Sigmoid colon (tissue), 7 donors: ENCODE data around the gene ERVW-1. TPM values are rescaled to one million over a fixed set of nuclear protein-coding genes. Genes with fewer than 3 reads are reported as not detected.
"Not testable (repeated sequence)": the region's sequence is repeated elsewhere in the genome, so short reads cannot be mapped to it uniquely, and the experiment has no call there.

ENCODE experiments used
- DNase-seq: peaks from one replicate; pipeline ENCODE4 v3.0.0-alpha.2; 2019
- H3K27ac ChIP-seq, 4 donors: fragments of 200-600 bp; sonication (generic); one replicate each; pipeline ENCODE4 v1.5.1; 2016 to 2019; ENCODE audit warnings: mild to moderate bottlenecking in 1 of 4
- H3K27me3 ChIP-seq, 3 donors: fragments of 200-600 bp; sonication (generic); one replicate each; pipeline ENCODE4 v1.5.1; 2019; ENCODE audit warnings: mild to moderate bottlenecking in 1 of 3
- H3K36me3 ChIP-seq, 4 donors: fragments of 200-600 bp; sonication (generic); one replicate each; pipeline ENCODE4 v1.5.1; 2016 to 2019
- H3K4me1 ChIP-seq, 4 donors: fragments of 200-600 bp; sonication (generic); one replicate each; pipeline ENCODE4 v1.5.1; 2017 to 2019
- H3K4me3 ChIP-seq, 4 donors: fragments of 200-600 bp; sonication (generic); one replicate each; pipeline ENCODE4 v1.5.1; 2017 to 2019; ENCODE audit warnings: mild to moderate bottlenecking in 2 of 4, moderate library complexity in 1 of 4
- H3K9me3 ChIP-seq, 4 donors: fragments of 200-600 bp in 3 of 4; sonication (generic) in 3 of 4; one replicate each; pipeline versions ENCODE4 v1.5.1 to v1.6.1; 2013 to 2019
- EP300 ChIP-seq, 4 donors: sonication (generic); formaldehyde crosslinking; IDR thresholded peaks; one replicate each; pipeline ENCODE4 v1.6.1; 2017; ENCODE audit warnings: antibody characterized with exemption in 4 of 4
- POLR2A ChIP-seq, 2 donors: fragments of 450-650 bp; IDR thresholded peaks; one replicate each; pipeline ENCODE4 v1.6.1; 2016; ENCODE audit warnings: antibody characterized with exemption in 2 of 2, mild to moderate bottlenecking in 2 of 2, moderate library complexity in 2 of 2
- POLR2AphosphoS5 ChIP-seq, 4 donors: sonication (generic); formaldehyde crosslinking; IDR thresholded peaks; one replicate each; pipeline ENCODE4 v1.6.1; 2017; ENCODE audit warnings: antibody characterized with exemption in 4 of 4
- WGBS, 2 donors: extraction: QIAGEN DNeasy Blood & Tissue Kit; methylation state at CpG; one replicate each; pipeline ENCODE4 v1.1.7; 2013; 5-methylcytosine and 5-hydroxymethylcytosine counted together
- intact Hi-C: fragments of 100-400 bp; cut with DNase I; formaldehyde crosslinking; loops from one replicate; pipeline ENCODE4 v1.15.1; 2023
- polyA plus RNA-seq, 3 donors: library from polyadenylated mRNA; stranded (reverse); fragments of 200-250 nt; gene quantifications; one replicate each; pipeline ENCODE4 v1.2.3, GENCODE V29; 2013
- total RNA-seq, 4 donors: library from RNA; depleted of rRNA; stranded (reverse); fragments of >200 nt; gene quantifications; one replicate each; pipeline ENCODE4 v1.1.0, GENCODE V29; 2016
- TF ChIP-seq, protein P1 (sequence below), 4 experiments: fragments of 450-650 bp in 3 of 4; fragments of 200-600 bp in 1 of 4; IDR thresholded peaks; one replicate each; pipeline ENCODE4 v1.5.1; 2016 to 2019; ENCODE audit warnings: antibody characterized with exemption in 4 of 4, mild to moderate bottlenecking in 3 of 4, moderate library complexity in 2 of 4
- donor health status: healthy with polysubstance abuse.
- donor health status: Bipolar disorder and iron deficiency.
- donor health status: healthy.

The ERVW-1 gene
- total and polyA plus RNA-seq, 7 donors = 0.03 TPM; not detected in 6

GRCh38 chr7:92496876-92497275 lies 19.1 kb upstream of the ERVW-1 start:
- peaks cover 19 to 100% (median 38%) of the 10 kb centered on the region in 4 donors for H3K36me3 ChIP-seq
- intact Hi-C loops = loop anchor here (10.0 kb wide), 1 partner anchor 282 kb away; no protein-coding TSS in a partner anchor
- no peaks in the 10 kb centered on the region for H3K4me1 ChIP-seq
- no peak for DNase-seq
- no peak overlapping the region for H3K27ac ChIP-seq
- WGBS, 2 donors = 94 to 95% methylated on average over 2 of the region's 2 CpGs
- H3K4me3 ChIP-seq = no peak overlapping the region
- no peak for TF ChIP-seq POLR2A (IDR thresholded peaks at IDR 0.05)
- no peak for TF ChIP-seq POLR2AphosphoS5 (IDR thresholded peaks at IDR 0.05)
- TF ChIP-seq EP300 (IDR thresholded peaks at IDR 0.05) = no peak
- TF ChIP-seq, protein P1, sequence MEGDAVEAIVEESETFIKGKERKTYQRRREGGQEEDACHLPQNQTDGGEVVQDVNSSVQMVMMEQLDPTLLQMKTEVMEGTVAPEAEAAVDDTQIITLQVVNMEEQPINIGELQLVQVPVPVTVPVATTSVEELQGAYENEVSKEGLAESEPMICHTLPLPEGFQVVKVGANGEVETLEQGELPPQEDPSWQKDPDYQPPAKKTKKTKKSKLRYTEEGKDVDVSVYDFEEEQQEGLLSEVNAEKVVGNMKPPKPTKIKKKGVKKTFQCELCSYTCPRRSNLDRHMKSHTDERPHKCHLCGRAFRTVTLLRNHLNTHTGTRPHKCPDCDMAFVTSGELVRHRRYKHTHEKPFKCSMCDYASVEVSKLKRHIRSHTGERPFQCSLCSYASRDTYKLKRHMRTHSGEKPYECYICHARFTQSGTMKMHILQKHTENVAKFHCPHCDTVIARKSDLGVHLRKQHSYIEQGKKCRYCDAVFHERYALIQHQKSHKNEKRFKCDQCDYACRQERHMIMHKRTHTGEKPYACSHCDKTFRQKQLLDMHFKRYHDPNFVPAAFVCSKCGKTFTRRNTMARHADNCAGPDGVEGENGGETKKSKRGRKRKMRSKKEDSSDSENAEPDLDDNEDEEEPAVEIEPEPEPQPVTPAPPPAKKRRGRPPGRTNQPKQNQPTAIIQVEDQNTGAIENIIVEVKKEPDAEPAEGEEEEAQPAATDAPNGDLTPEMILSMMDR (IDR thresholded peaks at IDR 0.05) = no peak
- no peaks in the 10 kb centered on the region for H3K27me3 ChIP-seq
- H3K9me3 ChIP-seq = no peaks in the 10 kb centered on the region

DNA sequence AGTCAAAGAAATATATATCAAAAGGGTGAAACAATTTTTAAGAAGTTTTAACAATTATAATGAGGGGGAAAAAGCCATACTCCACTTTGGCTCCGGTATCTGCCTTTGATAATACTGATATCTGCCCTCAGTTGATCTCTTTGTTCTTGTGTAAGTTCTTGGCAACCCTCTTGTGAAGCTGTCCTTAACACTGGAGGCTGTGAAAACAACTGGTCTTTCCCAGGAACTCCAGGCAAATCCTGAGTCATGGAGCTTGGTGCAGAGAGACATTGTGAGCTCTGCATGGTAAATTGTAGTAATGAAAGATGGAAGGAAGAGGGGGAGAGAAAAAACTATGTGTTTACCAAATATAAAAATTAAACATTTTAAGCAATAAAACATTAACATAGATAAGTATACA lies 11.9 kb upstream of the ERVW-1 start:
- WGBS, 2 donors = 97 to 100% methylated on average over 1 of the region's 1 CpG
- peaks cover 4 to 97% (median 52%) of the 10 kb centered on the region in 4 donors for H3K36me3 ChIP-seq
- intact Hi-C loops = loop anchor here (10.0 kb wide), 1 partner anchor 275 kb away; no protein-coding TSS in a partner anchor

GRCh38 chr7:92487804-92488203 lies 10.1 kb upstream of the ERVW-1 start:
- DNase-seq = no peak
- Histone ChIP-seq H3K36me3 (peaks cover 4 to 79% (median 40%) of the 10 kb centered on the region in 4 donors), H3K27me3 (no peaks in the 10 kb centered on the region), H3K27ac (no peak overlapping the region), H3K9me3 (no peaks in the 10 kb centered on the region), H3K4me3 (no peak overlapping the region), H3K4me1 (no peaks in the 10 kb centered on the region)
- TF ChIP-seq EP300 (IDR thresholded peaks at IDR 0.05) (no peak), POLR2AphosphoS5 (IDR thresholded peaks at IDR 0.05) (no peak), POLR2A (IDR thresholded peaks at IDR 0.05) (no peak)
- TF ChIP-seq, protein P1 (IDR thresholded peaks at IDR 0.05) = no peak
- intact Hi-C loops = no loop called here

More for the DNA sequence above, 11.9 kb upstream of the ERVW-1 start:
- H3K27me3 ChIP-seq = no peaks in the 10 kb centered on the region
- no peak for TF ChIP-seq EP300 (IDR thresholded peaks at IDR 0.05)
- no peak for TF ChIP-seq POLR2AphosphoS5 (IDR thresholded peaks at IDR 0.05)
- TF ChIP-seq, protein P1 (IDR thresholded peaks at IDR 0.05) = no peak
- TF ChIP-seq POLR2A (IDR thresholded peaks at IDR 0.05) = no peak
- no peak overlapping the region for H3K27ac ChIP-seq
- H3K9me3 ChIP-seq = no peaks in the 10 kb centered on the region
- H3K4me1 ChIP-seq = no peaks in the 10 kb centered on the region
- no peak for DNase-seq
- no peak overlapping the region for H3K4me3 ChIP-seq

- TF ChIP-seq EP300 (IDR thresholded peaks at IDR 0.05) (no peak), POLR2A (IDR thresholded peaks at IDR 0.05) (peak in 1 of 2 donors; percentile 23)
- Histone ChIP-seq H3K4me1 (no peaks in the 10 kb centered on the region), H3K4me3 (no peak overlapping the region), H3K27ac (no peak overlapping the region), H3K9me3 (no peaks in the 10 kb centered on the region), H3K27me3 (no peaks in the 10 kb centered on the region), H3K36me3 (peaks cover 0 to 61% (median 27%) of the 10 kb centered on the region in 4 donors)
- no peak for DNase-seq
- WGBS, 2 donors = 16 to 75% methylated on average over 2 of the region's 2 CpGs
- intact Hi-C loops = no loop called here
Observed at GRCh38 chr7:92485974-92486373, 8.2 kb upstream of the ERVW-1 start.

DNA sequence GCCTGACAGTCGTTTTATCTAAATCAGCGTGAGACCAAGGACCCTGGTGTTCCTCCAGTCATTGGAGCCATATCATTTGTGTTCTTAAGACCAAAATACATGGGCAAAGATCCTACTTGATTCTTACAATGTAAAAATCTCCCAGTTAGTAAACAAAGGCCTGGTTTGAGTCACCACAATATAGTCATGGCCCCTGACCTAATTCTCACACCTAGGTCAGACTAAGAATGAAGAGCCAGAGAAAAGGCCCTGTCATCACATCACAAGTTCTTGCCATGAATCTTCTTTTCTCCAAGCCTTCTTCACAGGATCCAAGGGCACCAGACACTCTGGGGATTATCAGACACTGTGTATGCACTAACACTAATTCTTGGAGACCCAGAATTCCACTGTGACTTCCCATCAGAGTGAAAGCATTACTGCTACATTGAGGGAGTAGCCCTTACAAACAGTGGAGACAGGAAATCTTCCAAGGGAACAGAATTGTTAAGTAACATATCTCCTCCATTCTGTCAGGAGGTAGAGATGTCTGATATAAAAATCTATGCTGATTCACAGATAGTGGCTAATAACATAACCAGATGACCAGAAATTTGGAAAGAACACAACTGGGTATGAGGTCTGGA lies 7.6 kb upstream of the ERVW-1 start:
- Histone ChIP-seq H3K4me1 (no peaks in the 10 kb centered on the region), H3K9me3 (no peaks in the 10 kb centered on the region), H3K4me3 (no peak overlapping the region), H3K27me3 (no peaks in the 10 kb centered on the region), H3K36me3 (peaks cover 0 to 55% (median 23%) of the 10 kb centered on the region in 4 donors), H3K27ac (no peak overlapping the region)
- TF ChIP-seq POLR2AphosphoS5 (IDR thresholded peaks at IDR 0.05) (no peak), POLR2A (IDR thresholded peaks at IDR 0.05) (no peak), EP300 (IDR thresholded peaks at IDR 0.05) (no peak)
- TF ChIP-seq, protein P1 (IDR thresholded peaks at IDR 0.05) = no peak
- intact Hi-C loops = no loop called here
- WGBS, 2 donors = 91 to 96% methylated on average over 2 of the region's 2 CpGs
- DNase-seq = no peak

- H3K27me3 ChIP-seq, H3K9me3 ChIP-seq, H3K27ac ChIP-seq, H3K4me3 ChIP-seq, H3K4me1 ChIP-seq, DNase-seq, intact Hi-C loops: not testable (repeated sequence)
- WGBS, 2 donors = 95 to 97% methylated on average over 6 of the region's 6 CpGs
- H3K36me3 ChIP-seq = peaks cover 0 to 43% (median 14%) of the 10 kb centered on the region in 4 donors
Observed at GRCh38 chr7:92484226-92484625, 6.5 kb upstream of the ERVW-1 start.

- H3K4me3 ChIP-seq, H3K27ac ChIP-seq, DNase-seq, intact Hi-C loops, H3K27me3 ChIP-seq, H3K9me3 ChIP-seq, H3K4me1 ChIP-seq: not testable (repeated sequence)
- 80 to 83% methylated on average over 6 of the region's 6 CpGs for WGBS, 2 donors
- H3K36me3 ChIP-seq = peaks cover 0 to 37% (median 8%) of the 10 kb centered on the region in 4 donors
Observed at GRCh38 chr7:92483624-92484023, 5.9 kb upstream of the ERVW-1 start.

DNA sequence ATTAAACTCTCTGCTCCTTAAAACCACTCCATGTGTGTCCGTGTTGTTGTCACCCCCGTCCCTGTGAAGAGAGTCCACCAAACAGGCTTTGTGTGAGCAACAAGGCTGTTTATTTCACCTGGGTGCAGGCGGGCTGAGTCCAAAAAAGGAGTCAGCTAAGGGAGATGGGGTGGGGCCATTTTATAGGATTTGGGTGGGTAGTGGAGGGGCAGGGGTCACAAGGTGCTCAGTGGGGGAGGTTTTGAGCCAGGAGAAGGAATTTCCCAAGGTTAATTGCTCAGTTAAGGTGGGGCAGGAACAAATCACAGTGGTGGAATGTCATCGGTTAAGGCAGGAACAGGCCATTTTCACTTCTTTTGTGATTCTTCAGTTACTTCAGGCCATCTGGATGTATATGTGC lies 1.4 kb upstream of the ERVW-1 start:
- WGBS, 2 donors = 41 to 77% methylated on average over 4 of the region's 4 CpGs
- H3K9me3 ChIP-seq, H3K27me3 ChIP-seq, H3K27ac ChIP-seq, H3K4me3 ChIP-seq, intact Hi-C loops, DNase-seq, H3K4me1 ChIP-seq: not testable (repeated sequence)
- H3K36me3 ChIP-seq = peaks cover 0 to 12% (median 0%) of the 10 kb centered on the region in 4 donors
